Left lung (tissue), 10 donors: Measurements from ENCODE around the gene KCNJ5. TPM values are rescaled to one million over a fixed set of nuclear protein-coding genes. Genes with fewer than 3 reads are reported as not detected.

Experiments used
- ATAC-seq: fragments of 200-7000 bp; cut with Tn5 transposase; one replicate; pipeline ENCODE4 v1.9.1; 2020; ENCODE audit warnings: moderate library complexity
- DNase-seq, 4 donors: peaks; one replicate each; pipeline ENCODE4 v3.0.0-alpha.2; 2013 to 2020
- H3K27ac ChIP-seq, 2 donors: fragments of 200-600 bp; sonication (generic) in 1 of 2; one replicate each; pipeline versions ENCODE4 v1.5.0 to v1.8.0; 2020 to 2021
- H3K27me3 ChIP-seq, 2 donors: fragments of 200-600 bp; sonication (generic) in 1 of 2; one replicate each; pipeline versions ENCODE4 v1.5.0 to v1.8.0; 2020 to 2021
- H3K36me3 ChIP-seq, 2 donors: fragments of 200-600 bp; sonication (generic) in 1 of 2; one replicate each; pipeline versions ENCODE4 v1.5.0 to v1.8.0; 2020 to 2021
- H3K4me1 ChIP-seq, 2 donors: fragments of 200-600 bp; one replicate each; pipeline ENCODE4 v1.8.0; 2021
- H3K4me3 ChIP-seq, 2 donors: fragments of 200-600 bp; sonication (generic) in 1 of 2; one replicate each; pipeline versions ENCODE4 v1.5.0 to v1.8.0; 2020 to 2021; ENCODE audit warnings: mild to moderate bottlenecking in 1 of 2
- H3K9me3 ChIP-seq, 2 donors: fragments of 200-600 bp; sonication (generic) in 1 of 2; one replicate each; pipeline versions ENCODE4 v1.5.0 to v1.8.0; 2020 to 2021
- intact Hi-C, 2 donors: fragments of 100-400 bp; cut with DNase I; formaldehyde crosslinking; loops; one replicate each; pipeline versions ENCODE4 v1.11.2 to v1.14.2; 2022
- polyA plus RNA-seq, 6 donors: library from polyadenylated mRNA; unstranded; fragments of 120-200 nt; gene quantifications; one replicate each; pipeline ENCODE4 v1.2.1, GENCODE V29; 2013; ENCODE audit not compliant: insufficient read length in 6 of 6
- total RNA-seq, 2 donors: library from RNA; stranded (reverse); fragmentation: NEBNext Ultra II Directional; extraction: Animal tissue kit (Norgen Biotek cat#: 25700); gene quantifications; one replicate each; pipeline ENCODE4 v1.2.1, GENCODE V29; 2021
- TF ChIP-seq, protein P1 (sequence below), 2 donors: fragments of 200-600 bp; sonication (generic) in 1 of 2; IDR thresholded peaks; one replicate each; pipeline versions ENCODE4 v1.5.0 to v1.8.0; 2021; ENCODE audit warnings: antibody characterized with exemption in 2 of 2
- donor health status: DM: no; HTN: yes; CAD: no.
- donor health status: DM: no; HTN: no; CAD: no.

Gene KCNJ5
- total and polyA plus RNA-seq, 8 donors, result 3.8 to 15.6 (median 11.3) TPM

DNA sequence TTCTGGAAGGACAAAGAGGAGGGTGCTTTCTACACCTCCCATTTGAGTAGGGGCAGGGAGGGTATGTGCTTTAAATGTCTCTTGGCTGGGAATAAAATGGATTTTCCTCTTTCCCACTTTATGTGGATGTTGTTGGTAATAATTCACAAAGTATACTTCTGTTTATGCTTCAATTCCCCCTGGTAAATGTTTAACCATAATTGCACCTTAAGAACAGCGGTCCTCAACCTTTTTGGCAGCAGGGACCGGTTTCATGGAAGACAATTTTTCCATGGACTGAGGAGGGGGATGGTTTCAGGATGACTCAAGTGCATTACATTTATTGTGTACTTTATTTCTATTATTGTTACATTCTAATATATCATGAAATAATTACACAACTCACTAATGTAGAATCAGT lies 55.5 kb downstream of the KCNJ5 start:
- intact Hi-C loops, result no loop called here
- ATAC-seq (no peak), DNase-seq (no peak)
- H3K4me1 ChIP-seq, result no peaks in the 10 kb centered on the region
- H3K36me3 ChIP-seq, result no peaks in the 10 kb centered on the region
- TF ChIP-seq, protein P1, sequence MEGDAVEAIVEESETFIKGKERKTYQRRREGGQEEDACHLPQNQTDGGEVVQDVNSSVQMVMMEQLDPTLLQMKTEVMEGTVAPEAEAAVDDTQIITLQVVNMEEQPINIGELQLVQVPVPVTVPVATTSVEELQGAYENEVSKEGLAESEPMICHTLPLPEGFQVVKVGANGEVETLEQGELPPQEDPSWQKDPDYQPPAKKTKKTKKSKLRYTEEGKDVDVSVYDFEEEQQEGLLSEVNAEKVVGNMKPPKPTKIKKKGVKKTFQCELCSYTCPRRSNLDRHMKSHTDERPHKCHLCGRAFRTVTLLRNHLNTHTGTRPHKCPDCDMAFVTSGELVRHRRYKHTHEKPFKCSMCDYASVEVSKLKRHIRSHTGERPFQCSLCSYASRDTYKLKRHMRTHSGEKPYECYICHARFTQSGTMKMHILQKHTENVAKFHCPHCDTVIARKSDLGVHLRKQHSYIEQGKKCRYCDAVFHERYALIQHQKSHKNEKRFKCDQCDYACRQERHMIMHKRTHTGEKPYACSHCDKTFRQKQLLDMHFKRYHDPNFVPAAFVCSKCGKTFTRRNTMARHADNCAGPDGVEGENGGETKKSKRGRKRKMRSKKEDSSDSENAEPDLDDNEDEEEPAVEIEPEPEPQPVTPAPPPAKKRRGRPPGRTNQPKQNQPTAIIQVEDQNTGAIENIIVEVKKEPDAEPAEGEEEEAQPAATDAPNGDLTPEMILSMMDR (IDR thresholded peaks at IDR 0.05), result no peak
- H3K27ac ChIP-seq, result no peak overlapping the region
- H3K9me3 ChIP-seq, result no peaks in the 10 kb centered on the region
- no peak overlapping the region for H3K4me3 ChIP-seq
- H3K27me3 ChIP-seq, result peaks cover 0 to 6% of the 10 kb centered on the region in 2 donors

GRCh38 chr11:128947773-128948172 lies 56.6 kb downstream of the KCNJ5 start:
- DNase-seq, result no peak
- Histone ChIP-seq H3K36me3 (no peaks in the 10 kb centered on the region), H3K9me3 (no peaks in the 10 kb centered on the region), H3K4me1 (no peaks in the 10 kb centered on the region), H3K27ac (no peak overlapping the region), H3K4me3 (no peak overlapping the region), H3K27me3 (peaks cover 0 to 2% of the 10 kb centered on the region in 2 donors)
- intact Hi-C loops, result no loop called here
- no peak for ATAC-seq
- TF ChIP-seq, protein P1 (IDR thresholded peaks at IDR 0.05), result no peak

- intact Hi-C loops, result no loop called here
- Histone ChIP-seq H3K4me1 (no peaks in the 10 kb centered on the region), H3K4me3 (no peak overlapping the region), H3K27me3 (no peaks in the 10 kb centered on the region), H3K9me3 (no peaks in the 10 kb centered on the region), H3K27ac (no peak overlapping the region), H3K36me3 (no peaks in the 10 kb centered on the region)
- DNase-seq (no peak), ATAC-seq (no peak)
- TF ChIP-seq, protein P1 (IDR thresholded peaks at IDR 0.05), result no peak
Measured at GRCh38 chr11:128948583-128948982, 57.4 kb downstream of the KCNJ5 start.

GRCh38 chr11:128949791-128950454 lies 58.8 kb downstream of the KCNJ5 start:
- Histone ChIP-seq H3K27me3 (no peaks in the 10 kb centered on the region), H3K9me3 (no peaks in the 10 kb centered on the region), H3K4me1 (no peaks in the 10 kb centered on the region), H3K36me3 (no peaks in the 10 kb centered on the region), H3K27ac (no peak overlapping the region), H3K4me3 (no peak overlapping the region)
- TF ChIP-seq, protein P1 (IDR thresholded peaks at IDR 0.05), result no peak
- ATAC-seq (no peak), DNase-seq (peak in 2 of 4 donors; percentile 54 to 80)
- intact Hi-C loops, result loop anchor here in 1 of 2 donors (10.0 kb wide), 1 partner anchor 65 kb away; no protein-coding TSS in a partner anchor

DNA sequence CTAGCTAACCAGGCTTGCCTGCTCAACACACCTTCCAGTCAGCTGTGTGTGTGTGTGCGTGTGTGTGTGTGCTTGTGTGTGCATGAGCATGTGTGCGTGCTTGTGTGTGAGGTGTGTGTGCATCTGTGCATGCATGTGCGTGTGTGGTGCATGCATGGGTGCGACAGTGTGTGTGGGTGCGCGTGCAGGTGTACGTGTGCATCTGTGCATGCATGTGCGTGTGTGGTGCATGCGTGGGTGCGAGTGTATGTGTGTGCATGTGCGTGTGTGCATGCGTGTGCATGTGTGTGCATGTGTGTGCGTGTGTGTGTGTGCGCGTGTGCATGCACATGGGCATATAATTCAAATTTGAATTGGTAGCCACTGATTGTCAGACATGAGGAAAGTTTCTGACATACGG lies 62.0 kb downstream of the KCNJ5 start:
- Histone ChIP-seq H3K9me3 (no peaks in the 10 kb centered on the region), H3K4me3 (no peak overlapping the region), H3K36me3 (no peaks in the 10 kb centered on the region), H3K27ac (no peak overlapping the region), H3K4me1 (no peaks in the 10 kb centered on the region), H3K27me3 (no peaks in the 10 kb centered on the region)
- TF ChIP-seq, protein P1 (IDR thresholded peaks at IDR 0.05), result no peak
- no peak for ATAC-seq
- intact Hi-C loops, result loop anchor here in 1 of 2 donors (10.0 kb wide), 1 partner anchor 68 kb away; no protein-coding TSS in a partner anchor
- no peak for DNase-seq
